BE2C (cell line): Measurements from ENCODE around the gene DPAGT1.
"Not testable (repeated sequence)": the region's sequence is repeated elsewhere in the genome, so short reads cannot be mapped to it uniquely, and the experiment has no call there.

Source experiments
- DNase-seq: peaks from one replicate; pipeline ENCODE4 v3.0.0-alpha.2; 2020
- H3K27me3 ChIP-seq: fragments of 250-450 bp; sonication (Bioruptor Pico); 2 replicates; pipeline ENCODE4 v1.5.1; 2020; ENCODE audit warnings: mild to moderate bottlenecking
- H3K36me3 ChIP-seq: fragments of 250-450 bp; sonication (Bioruptor Pico); 2 replicates; pipeline ENCODE4 v1.5.1; 2020; ENCODE audit warnings: mild to moderate bottlenecking
- H3K4me1 ChIP-seq: fragments of 250-450 bp; sonication (Bioruptor Pico); 2 replicates; pipeline ENCODE4 v1.5.1; 2020
- H3K4me3 ChIP-seq: 2 replicates; pipeline ENCODE4 v1.5.1; 2011; ENCODE audit warnings: low read depth, low read length
- H3K9me3 ChIP-seq: fragments of 250-450 bp; sonication (Bioruptor Pico); 2 replicates; pipeline ENCODE4 v1.5.1; 2020
- CTCF ChIP-seq: IDR thresholded peaks from 2 replicates; pipeline ENCODE4 v1.5.1; 2012; ENCODE audit warnings: mild to moderate bottlenecking, low read depth, low read length

Gene DPAGT1

GRCh38 chr11:119145551-119145950, 43.9 kb upstream of the DPAGT1 start:
- no peaks in the 10 kb centered on the region for H3K4me1 ChIP-seq

GRCh38 chr11:119144825-119145486, 43.3 kb upstream of the DPAGT1 start:
- no peaks in the 10 kb centered on the region for H3K36me3 ChIP-seq
- TF ChIP-seq CTCF, result peak; percentile 72

More at GRCh38 chr11:119145551-119145950, 43.9 kb upstream of the DPAGT1 start:
- DNase-seq, result no peak
- no peaks in the 10 kb centered on the region for H3K9me3 ChIP-seq
- peaks cover 4% of the 10 kb centered on the region; the same call in 1 of the 2 replicates for H3K27me3 ChIP-seq
- H3K4me3 ChIP-seq, result no peak overlapping the region
- TF ChIP-seq CTCF, result no peak
- no peaks in the 10 kb centered on the region for H3K36me3 ChIP-seq

GRCh38 chr11:119139276-119139675, 37.6 kb upstream of the DPAGT1 start:
- not testable (repeated sequence) for DNase-seq, H3K9me3 ChIP-seq, H3K36me3 ChIP-seq, H3K4me3 ChIP-seq, H3K27me3 ChIP-seq, H3K4me1 ChIP-seq

More at GRCh38 chr11:119144825-119145486, 43.3 kb upstream of the DPAGT1 start:
- H3K9me3 ChIP-seq, result no peaks in the 10 kb centered on the region
- peaks cover 4% of the 10 kb centered on the region; the same call in 1 of the 2 replicates for H3K27me3 ChIP-seq
- no peak overlapping the region for H3K4me3 ChIP-seq
- no peaks in the 10 kb centered on the region for H3K4me1 ChIP-seq
- peak; percentile 81 for DNase-seq

GRCh38 chr11:119134389-119134978, 32.8 kb upstream of the DPAGT1 start:
- DNase-seq, result peak; percentile 36
- Histone ChIP-seq H3K27me3 (no peaks in the 10 kb centered on the region), H3K4me3 (no peak overlapping the region), H3K36me3 (peaks cover 43% of the 10 kb centered on the region), H3K4me1 (no peaks in the 10 kb centered on the region), H3K9me3 (no peaks in the 10 kb centered on the region)
- peak; percentile 66 for TF ChIP-seq CTCF

- no peaks in the 10 kb centered on the region for H3K9me3 ChIP-seq
- no peak for DNase-seq
- no peaks in the 10 kb centered on the region for H3K27me3 ChIP-seq
- H3K4me3 ChIP-seq, result no peak overlapping the region
- no peaks in the 10 kb centered on the region for H3K4me1 ChIP-seq
- H3K36me3 ChIP-seq, result peaks cover 47% of the 10 kb centered on the region
- TF ChIP-seq CTCF, result no peak
Measured at GRCh38 chr11:119130662-119131061, 29.0 kb upstream of the DPAGT1 start.

- no peaks in the 10 kb centered on the region for H3K4me1 ChIP-seq
- no peak for TF ChIP-seq CTCF
- H3K4me3 ChIP-seq, result no peak overlapping the region
- no peaks in the 10 kb centered on the region for H3K27me3 ChIP-seq
- no peak for DNase-seq
- peaks cover 33% of the 10 kb centered on the region for H3K36me3 ChIP-seq
- H3K9me3 ChIP-seq, result no peaks in the 10 kb centered on the region
Measured at GRCh38 chr11:119126675-119127268, 25.1 kb upstream of the DPAGT1 start.
